ENCODE results near the gene ACSS2.

GRCh38 chr20:34941226-34941625, 64.8 kb downstream of the ACSS2 start:
- no peak for TF ChIP-seq EZH2 (IDR thresholded peaks at IDR 0.05; ENCODE audit: borderline replicate concordance, low read length)
- TF ChIP-seq CTCF (IDR thresholded peaks at IDR 0.05; ENCODE audit: low read length): no peak
